NCI-H526 treated with DMSO at 0.1 percent for 48 hours (cell line): ENCODE data around the gene C16orf82.

ENCODE experiments used
- DNase-seq: peaks from one replicate; lab custom pipeline; 2025; lab: John Stamatoyannopoulos, UW

The C16orf82 gene

GRCh38 chr16:27088216-27088615, 21.5 kb downstream of the C16orf82 start:
- DNase-seq, result no peak

- DNase-seq, result no peak
These were observed 29.6 kb downstream of the C16orf82 start for GRCh38 chr16:27096375-27096774.

- no peak for DNase-seq
These were observed 31.1 kb downstream of the C16orf82 start for GRCh38 chr16:27097800-27098230.

DNA sequence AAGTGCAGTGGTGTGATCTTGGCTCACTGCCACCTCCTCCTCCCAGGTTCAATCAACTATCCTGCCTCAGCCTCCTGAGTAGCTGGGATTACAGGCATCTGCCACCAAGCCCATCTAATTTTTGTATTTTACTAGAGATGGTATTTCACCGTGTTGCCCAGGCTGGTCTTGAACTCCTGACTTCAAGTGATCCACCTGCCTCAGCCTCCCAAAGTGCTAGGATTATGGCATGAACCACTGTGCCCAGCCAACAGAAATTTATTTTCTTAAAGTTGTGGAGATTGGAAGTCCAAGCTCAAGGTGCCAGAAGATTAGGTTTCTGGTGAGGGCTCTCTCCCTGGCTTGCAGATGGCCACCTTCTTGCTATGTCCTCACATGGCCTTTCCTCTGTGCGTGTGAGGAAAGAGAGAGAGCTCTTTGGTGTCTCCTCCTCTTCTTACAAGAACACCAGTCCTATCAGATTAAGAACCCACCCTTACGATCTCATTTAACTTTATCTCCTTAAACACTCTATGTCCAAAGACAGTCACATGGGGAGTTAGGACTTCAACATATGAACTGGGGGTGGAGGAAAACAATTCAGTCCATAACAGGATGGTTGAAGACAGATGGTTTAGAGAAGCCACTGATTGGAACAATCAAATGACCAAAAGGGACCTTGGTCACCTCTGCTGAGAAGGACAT, 31.8 kb downstream of the C16orf82 start:
- no peak for DNase-seq

GRCh38 chr16:27102701-27103575, 36.2 kb downstream of the C16orf82 start:
- no peak for DNase-seq

- no peak for DNase-seq
These were observed 37.2 kb downstream of the C16orf82 start for GRCh38 chr16:27103954-27104353.

DNA sequence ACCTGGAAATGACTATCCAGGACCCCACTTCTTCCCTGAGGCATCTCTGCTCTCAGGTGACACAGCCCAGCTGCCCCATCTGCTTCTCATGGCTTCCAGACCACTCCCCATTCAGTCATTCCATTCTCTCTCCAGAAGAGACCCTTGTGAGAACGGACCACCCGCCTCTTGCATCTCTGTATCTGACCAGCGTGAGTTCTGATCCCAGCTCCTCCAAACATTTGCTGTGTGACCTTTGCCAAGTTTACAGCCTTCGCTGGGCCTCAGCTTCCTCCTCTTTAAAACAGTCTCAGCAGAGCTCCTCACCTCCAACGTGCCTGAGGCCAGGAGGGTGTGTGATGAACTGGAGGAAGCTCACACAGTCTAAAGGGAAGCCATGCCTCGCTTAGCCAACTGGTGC, 39.6 kb downstream of the C16orf82 start:
- DNase-seq, result no peak

GRCh38 chr16:27107185-27107592, 40.5 kb downstream of the C16orf82 start:
- no peak for DNase-seq

DNA sequence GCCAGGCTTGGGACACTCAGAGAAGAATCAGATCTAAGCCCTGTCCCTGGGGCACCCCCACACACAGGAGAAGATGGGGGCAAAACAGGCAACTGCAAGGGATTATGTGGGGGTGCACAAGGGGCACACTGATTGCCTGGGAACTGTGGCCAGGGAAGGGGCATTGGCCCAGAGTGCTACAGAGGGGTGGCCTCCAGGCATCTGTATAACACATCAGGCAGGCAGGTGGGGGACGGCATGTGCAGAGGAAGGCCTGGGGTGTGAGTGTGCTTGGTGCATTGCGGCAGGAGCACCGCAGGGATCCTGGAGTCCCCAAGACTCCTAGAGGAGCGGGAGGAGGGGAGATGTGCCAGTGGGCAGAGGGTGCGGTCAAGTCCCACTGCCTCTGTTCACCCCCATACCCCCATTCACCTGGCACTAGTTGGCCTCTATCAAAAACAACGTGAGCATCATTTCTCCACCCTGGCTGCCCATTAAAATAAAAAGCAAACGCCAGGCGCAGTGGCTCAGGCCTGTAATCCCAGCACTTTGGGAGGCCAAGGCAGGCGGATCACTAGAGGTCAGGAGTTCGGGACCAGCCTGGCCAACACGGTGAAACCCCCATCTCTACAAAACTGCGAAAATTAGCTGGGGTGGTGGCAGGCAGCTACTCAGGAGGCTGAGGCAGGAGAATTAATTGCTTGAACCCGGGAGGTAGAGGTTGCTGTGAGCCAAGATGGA, 41.5 kb downstream of the C16orf82 start:
- no peak for DNase-seq

- DNase-seq, result no peak
These were observed 42.3 kb downstream of the C16orf82 start for GRCh38 chr16:27108826-27109665.

DNA sequence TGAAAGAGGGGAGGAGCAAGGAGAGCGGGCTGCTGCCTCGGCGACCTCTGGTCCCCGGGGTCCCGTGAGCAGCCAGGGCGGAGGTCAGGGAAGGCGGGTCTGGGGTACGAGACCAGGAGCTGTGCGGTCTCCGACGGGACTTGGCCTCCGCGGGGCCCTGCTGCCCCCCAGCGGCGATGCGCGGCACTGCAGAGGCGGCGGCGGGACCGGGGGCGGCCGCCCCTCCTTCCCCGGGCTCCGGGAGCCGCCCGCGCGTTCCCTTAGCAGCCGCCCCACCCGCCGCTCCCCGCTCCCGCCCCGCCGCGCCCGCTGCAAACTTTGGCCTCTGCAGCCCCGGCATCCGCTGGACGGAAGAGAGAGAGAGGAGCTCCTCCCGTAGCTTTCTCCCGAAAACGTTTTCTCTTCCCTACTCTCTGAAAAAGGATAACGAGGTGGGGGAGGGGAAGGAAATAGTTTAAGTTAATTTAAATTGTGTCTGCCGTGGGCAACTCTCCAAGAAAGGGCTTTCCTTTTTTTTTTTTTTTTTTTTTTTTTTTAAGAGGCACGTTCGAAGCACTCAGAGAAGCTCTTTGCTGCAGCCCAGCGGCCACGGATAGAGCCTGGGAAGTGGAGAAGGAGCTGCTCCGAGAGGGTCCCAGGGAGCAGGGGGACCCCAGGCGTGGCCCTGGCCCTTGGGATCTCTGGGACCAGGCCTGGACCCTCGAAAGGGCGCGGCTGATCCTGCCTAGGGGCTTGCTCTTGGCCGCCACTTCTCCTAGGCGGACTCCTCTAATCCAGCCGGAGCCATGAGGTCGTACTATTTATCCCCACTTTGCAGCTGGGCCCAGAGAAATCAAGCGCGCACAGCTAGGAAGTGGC, 43.2 kb downstream of the C16orf82 start:
- no peak for DNase-seq

- no peak for DNase-seq
These were observed 43.8 kb downstream of the C16orf82 start for GRCh38 chr16:27110524-27110896.

GRCh38 chr16:27111486-27111885, 44.8 kb downstream of the C16orf82 start:
- no peak for DNase-seq

GRCh38 chr16:27112093-27112811, 45.5 kb downstream of the C16orf82 start:
- DNase-seq, result no peak

GRCh38 chr16:27113341-27113841, 46.7 kb downstream of the C16orf82 start:
- DNase-seq, result no peak

GRCh38 chr16:27114006-27114405, 47.3 kb downstream of the C16orf82 start:
- no peak for DNase-seq

- DNase-seq, result no peak
These were observed 51.8 kb downstream of the C16orf82 start for GRCh38 chr16:27118526-27118925.
